Measurements from ENCODE around the gene ASPA. TPM values are rescaled to one million over a fixed set of nuclear protein-coding genes. Genes with fewer than 3 reads are reported as not detected.

ASPA gene
- total RNA-seq, 1 donor: 0.36 TPM

GRCh38 chr17:3532106-3532858 is 56.5 kb downstream of the ASPA start:
- Histone ChIP-seq H3K36me3 (ENCODE audit: insufficient read depth, low read length) (no peaks in the 10 kb centered on the region), H4K20me1 (ENCODE audit: insufficient read depth, low read length) (no peaks in the 10 kb centered on the region), H2AFZ (ENCODE audit: low read length) (no peak overlapping the region), H3K79me2 (ENCODE audit: insufficient read depth, low read length) (no peaks in the 10 kb centered on the region), H3K4me3 (ENCODE audit: insufficient read depth, low read length) (no peak overlapping the region), H3K4me2 (ENCODE audit: insufficient read depth, low read length) (no peak overlapping the region), H3K27me3 (ENCODE audit: insufficient read depth, low read length) (no peaks in the 10 kb centered on the region), H3K9me3 (ENCODE audit: low read depth, low read length) (no peaks in the 10 kb centered on the region), H3K4me1 (ENCODE audit: insufficient read depth, low read length) (peaks cover 4% of the 10 kb centered on the region), H3K27ac (ENCODE audit: low read depth, low read length) (no peak overlapping the region)
- no peak for TF ChIP-seq CTCF (IDR thresholded peaks at IDR 0.05; ENCODE audit: extremely low read depth, low read depth, low read length)
- peak; percentile 74 for DNase-seq (ENCODE audit: insufficient read length, low spot score, missing footprints)

- H3K79me2 ChIP-seq (ENCODE audit: insufficient read depth, low read length): no peaks in the 10 kb centered on the region
- peak; percentile 43 for DNase-seq (ENCODE audit: insufficient read length, low spot score, missing footprints)
- H3K4me1 ChIP-seq (ENCODE audit: insufficient read depth, low read length): peaks cover 4% of the 10 kb centered on the region
- no peaks in the 10 kb centered on the region for H3K36me3 ChIP-seq (ENCODE audit: insufficient read depth, low read length)
- H3K4me2 ChIP-seq (ENCODE audit: insufficient read depth, low read length): no peak overlapping the region
- H3K9me3 ChIP-seq (ENCODE audit: low read depth, low read length): no peaks in the 10 kb centered on the region
- TF ChIP-seq CTCF (IDR thresholded peaks at IDR 0.05; ENCODE audit: extremely low read depth, low read depth, low read length): no peak
- H3K4me3 ChIP-seq (ENCODE audit: insufficient read depth, low read length): no peak overlapping the region
- H3K27me3 ChIP-seq (ENCODE audit: insufficient read depth, low read length): no peaks in the 10 kb centered on the region
- H4K20me1 ChIP-seq (ENCODE audit: insufficient read depth, low read length): no peaks in the 10 kb centered on the region
- H2AFZ ChIP-seq (ENCODE audit: low read length): no peak overlapping the region
- no peak overlapping the region for H3K27ac ChIP-seq (ENCODE audit: low read depth, low read length)
These were observed 57.0 kb downstream of the ASPA start for GRCh38 chr17:3532859-3533142.

DNA sequence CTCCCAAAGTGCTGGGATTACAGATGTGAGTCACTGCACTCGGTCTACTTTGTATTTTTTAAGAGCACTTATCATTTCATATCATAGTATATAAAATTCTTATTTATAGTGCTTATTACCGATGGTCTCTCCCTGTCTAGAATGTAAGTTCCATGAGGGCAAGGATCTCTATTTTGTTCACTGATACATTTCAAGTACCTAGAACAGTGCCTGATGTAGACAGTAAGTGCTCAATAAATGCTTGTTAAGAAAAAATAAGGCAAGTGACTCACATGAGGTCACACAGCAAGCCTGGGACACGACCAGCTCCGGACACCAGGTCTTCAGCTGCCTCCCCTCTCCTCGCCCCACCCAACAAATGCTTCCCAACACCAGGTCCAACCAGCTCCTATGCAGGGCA is 58.0 kb downstream of the ASPA start:
- no peaks in the 10 kb centered on the region for H4K20me1 ChIP-seq (ENCODE audit: insufficient read depth, low read length)
- TF ChIP-seq CTCF (IDR thresholded peaks at IDR 0.05; ENCODE audit: extremely low read depth, low read depth, low read length): no peak
- DNase-seq (ENCODE audit: insufficient read length, low spot score, missing footprints): peak; percentile 64

GRCh38 chr17:3534881-3535252 is 59.1 kb downstream of the ASPA start:
- TF ChIP-seq CTCF (IDR thresholded peaks at IDR 0.05; ENCODE audit: extremely low read depth, low read depth, low read length): no peak
- Histone ChIP-seq H3K36me3 (ENCODE audit: insufficient read depth, low read length) (no peaks in the 10 kb centered on the region), H4K20me1 (ENCODE audit: insufficient read depth, low read length) (no peaks in the 10 kb centered on the region), H3K9me3 (ENCODE audit: low read depth, low read length) (no peaks in the 10 kb centered on the region), H3K79me2 (ENCODE audit: insufficient read depth, low read length) (no peaks in the 10 kb centered on the region), H3K27me3 (ENCODE audit: insufficient read depth, low read length) (no peaks in the 10 kb centered on the region), H3K27ac (ENCODE audit: low read depth, low read length) (no peak overlapping the region), H3K4me3 (ENCODE audit: insufficient read depth, low read length) (no peak overlapping the region), H3K4me1 (ENCODE audit: insufficient read depth, low read length) (peaks cover 4% of the 10 kb centered on the region), H3K4me2 (ENCODE audit: insufficient read depth, low read length) (no peak overlapping the region), H2AFZ (ENCODE audit: low read length) (peak overlapping the region; percentile 72)
- DNase-seq (ENCODE audit: insufficient read length, low spot score, missing footprints): peak; percentile 87

More for the DNA sequence above, 58.0 kb downstream of the ASPA start:
- Histone ChIP-seq H2AFZ (ENCODE audit: low read length) (no peak overlapping the region), H3K9me3 (ENCODE audit: low read depth, low read length) (no peaks in the 10 kb centered on the region), H3K4me1 (ENCODE audit: insufficient read depth, low read length) (peaks cover 4% of the 10 kb centered on the region), H3K4me3 (ENCODE audit: insufficient read depth, low read length) (no peak overlapping the region), H3K36me3 (ENCODE audit: insufficient read depth, low read length) (no peaks in the 10 kb centered on the region), H3K79me2 (ENCODE audit: insufficient read depth, low read length) (no peaks in the 10 kb centered on the region), H3K27me3 (ENCODE audit: insufficient read depth, low read length) (no peaks in the 10 kb centered on the region), H3K4me2 (ENCODE audit: insufficient read depth, low read length) (no peak overlapping the region), H3K27ac (ENCODE audit: low read depth, low read length) (no peak overlapping the region)
